Tongue (tissue), 2 donors: Measurements from ENCODE around the gene CBARP. TPM values are rescaled to one million over a fixed set of nuclear protein-coding genes. Genes with fewer than 3 reads are reported as not detected.

Experiments
- DNase-seq: peaks from one replicate; pipeline ENCODE4 v3.0.0-alpha.2; 2015
- total RNA-seq: library from RNA; depleted of rRNA; stranded (reverse); fragments of >200 nt; gene quantifications from one replicate; pipeline ENCODE4 v1.2.3, GENCODE V29; 2014

CBARP gene
- total RNA-seq, 1 donor from 2014 or later = 1.1 TPM

GRCh38 chr19:1227304-1228054 lies 10.3 kb downstream of the CBARP start:
- DNase-seq = no peak

- DNase-seq = no peak
Measured at GRCh38 chr19:1226522-1227303, 11.1 kb downstream of the CBARP start.

GRCh38 chr19:1226227-1226518 lies 11.6 kb downstream of the CBARP start:
- DNase-seq = no peak

GRCh38 chr19:1225440-1226226 lies 12.2 kb downstream of the CBARP start:
- no peak for DNase-seq

GRCh38 chr19:1224847-1225246 lies 13.0 kb downstream of the CBARP start:
- DNase-seq = no peak

- DNase-seq = no peak
Measured at GRCh38 chr19:1224047-1224825, 13.6 kb downstream of the CBARP start.

- DNase-seq = no peak
Measured at GRCh38 chr19:1223018-1223855, 14.6 kb downstream of the CBARP start.

GRCh38 chr19:1222394-1222793 lies 15.4 kb downstream of the CBARP start:
- no peak for DNase-seq

GRCh38 chr19:1221904-1222255 lies 15.9 kb downstream of the CBARP start:
- no peak for DNase-seq

GRCh38 chr19:1220976-1221903 lies 16.6 kb downstream of the CBARP start:
- peak; percentile 74 for DNase-seq

- no peak for DNase-seq
Measured at GRCh38 chr19:1220477-1220930, 17.3 kb downstream of the CBARP start.

GRCh38 chr19:1219786-1220476 lies 17.9 kb downstream of the CBARP start:
- DNase-seq = no peak

- no peak for DNase-seq
Measured at GRCh38 chr19:1218751-1219567, 18.8 kb downstream of the CBARP start.

GRCh38 chr19:1217366-1217765 lies 20.4 kb downstream of the CBARP start:
- DNase-seq = peak; percentile 92

- no peak for DNase-seq
Measured at GRCh38 chr19:1216756-1217155, 21.0 kb downstream of the CBARP start.

GRCh38 chr19:1214862-1215731 lies 22.7 kb downstream of the CBARP start:
- DNase-seq = peak; percentile 59

- no peak for DNase-seq
Measured at GRCh38 chr19:1214299-1214861, 23.4 kb downstream of the CBARP start.
